Measurements from ENCODE around the gene TRMT44.

GRCh38 chr4:8473920-8474590 lies 33.5 kb downstream of the TRMT44 start:
- TF ChIP-seq ZC3H10 (CRISPR knock-in tag; IDR thresholded peaks at IDR 0.05) (no peak), ARNTL (CRISPR knock-in tag; IDR thresholded peaks at IDR 0.05; ENCODE audit: borderline replicate concordance, low read depth) (no peak), RARB (CRISPR knock-in tag; IDR thresholded peaks at IDR 0.05) (no peak), BACH2 (CRISPR knock-in tag; IDR thresholded peaks at IDR 0.05; ENCODE audit: borderline replicate concordance) (no peak), OSR1 (CRISPR knock-in tag; IDR thresholded peaks at IDR 0.05) (no peak), ZNF565 (CRISPR knock-in tag; conservative IDR thresholded peaks at IDR 0.05; ENCODE audit: low read depth) (no peak)
